NCI-H82 treated with DMSO at 0.1 percent for 48 hours (cell line): Measurements from ENCODE around the gene GALNT2.

Experiments used
- DNase-seq: peaks from one replicate; lab custom pipeline; 2025; ENCODE audit not compliant: unreplicated experiment; lab: John Stamatoyannopoulos, UW

GALNT2 gene

GRCh38 chr1:230249695-230250480 is 182.8 kb downstream of the GALNT2 start:
- DNase-seq = no peak

GRCh38 chr1:230250666-230251065 is 183.6 kb downstream of the GALNT2 start:
- DNase-seq = no peak

- no peak for DNase-seq
Measured at GRCh38 chr1:230251644-230252191, 184.7 kb downstream of the GALNT2 start.

- no peak for DNase-seq
Measured at GRCh38 chr1:230253150-230253549, 186.1 kb downstream of the GALNT2 start.

GRCh38 chr1:230254265-230254664 is 187.2 kb downstream of the GALNT2 start:
- no peak for DNase-seq

- no peak for DNase-seq
Measured at GRCh38 chr1:230255116-230255515, 188.1 kb downstream of the GALNT2 start.

GRCh38 chr1:230255991-230256390 is 189.0 kb downstream of the GALNT2 start:
- DNase-seq = no peak

- no peak for DNase-seq
Measured at GRCh38 chr1:230256896-230257295, 189.9 kb downstream of the GALNT2 start.

- DNase-seq = no peak
Measured at GRCh38 chr1:230259621-230260020, 192.6 kb downstream of the GALNT2 start.

GRCh38 chr1:230260831-230261230 is 193.8 kb downstream of the GALNT2 start:
- DNase-seq = no peak

- no peak for DNase-seq
Measured at GRCh38 chr1:230261928-230262650, 195.1 kb downstream of the GALNT2 start.

GRCh38 chr1:230262867-230263567 is 196.0 kb downstream of the GALNT2 start:
- no peak for DNase-seq

- no peak for DNase-seq
Measured at GRCh38 chr1:230263568-230264195, 196.6 kb downstream of the GALNT2 start.

GRCh38 chr1:230264342-230264741 is 197.3 kb downstream of the GALNT2 start:
- DNase-seq = no peak

GRCh38 chr1:230265200-230266115 is 198.4 kb downstream of the GALNT2 start:
- DNase-seq = no peak

GRCh38 chr1:230266456-230266855 is 199.4 kb downstream of the GALNT2 start:
- no peak for DNase-seq

GRCh38 chr1:230267338-230268065 is 200.5 kb downstream of the GALNT2 start:
- no peak for DNase-seq

- DNase-seq = no peak
Measured at GRCh38 chr1:230268371-230269170, 201.5 kb downstream of the GALNT2 start.

GRCh38 chr1:230270185-230270558 is 203.1 kb downstream of the GALNT2 start:
- DNase-seq = no peak
